ENCODE results near the gene WDR31. TPM values are rescaled to one million over a fixed set of nuclear protein-coding genes. Genes with fewer than 3 reads are reported as not detected.

WDR31 gene
- polyA plus RNA-seq, 1 experiment: 0.97 TPM

GRCh38 chr9:113281356-113281755 lies 58.7 kb downstream of the WDR31 start:
- no peak overlapping the region for H3K4me3 ChIP-seq (ENCODE audit: low read depth, low read length)
- no peaks in the 10 kb centered on the region for H3K27me3 ChIP-seq (ENCODE audit: control insufficient read depth, insufficient read depth, low read length)
- ChIA-PET POLR2A (no interaction called here), CTCF (no interaction called here)
- H3K9me3 ChIP-seq (ENCODE audit: control insufficient read depth, insufficient read depth, low read length): no peaks in the 10 kb centered on the region
- no peak overlapping the region for H3K27ac ChIP-seq (ENCODE audit: low read depth, low read length)
- DNase-seq (ENCODE audit: low read depth, low spot score): no peak
- no peak for TF ChIP-seq CTCF (IDR thresholded peaks at IDR 0.05; ENCODE audit: low read depth, low read length)

GRCh38 chr9:113278840-113279239 lies 61.2 kb downstream of the WDR31 start:
- POLR2A ChIA-PET: no interaction called here
- CTCF ChIA-PET: no interaction called here
- no peak for DNase-seq (ENCODE audit: low read depth, low spot score)
- Histone ChIP-seq H3K27ac (ENCODE audit: low read depth, low read length) (no peak overlapping the region), H3K4me3 (ENCODE audit: low read depth, low read length) (no peak overlapping the region), H3K27me3 (ENCODE audit: control insufficient read depth, insufficient read depth, low read length) (no peaks in the 10 kb centered on the region), H3K9me3 (ENCODE audit: control insufficient read depth, insufficient read depth, low read length) (no peaks in the 10 kb centered on the region; the same call in 1 of the 2 replicates)
- TF ChIP-seq CTCF (IDR thresholded peaks at IDR 0.05; ENCODE audit: low read depth, low read length): no peak

GRCh38 chr9:113275157-113276131 lies 64.6 kb downstream of the WDR31 start, which contains the start of the genes CDC26 and PRPF4:
Gene CDC26 (minus strand): TSS chr9:113275572. CDS start chr9:113272507, 3,065 bp downstream.
Gene PRPF4 (plus strand): TSS chr9:113275658. CDS start chr9:113275744, 86 bp downstream.
- H3K9me3 ChIP-seq (ENCODE audit: control insufficient read depth, insufficient read depth, low read length): no peaks in the 10 kb centered on the region; the same call in 1 of the 2 replicates
- CTCF ChIA-PET: interaction anchor here (0.6 to 4.4 kb wide), 31 partner anchors 10 to 383 kb away, joined by 3 to 40 read pairs (median 5); partner anchors contain the start of genes ALAD, C9orf43, POLE3 and WDR31
- DNase-seq (ENCODE audit: low read depth, low spot score): peak; percentile 96
- peak within 1 kb of the TSS; percentile 98 for H3K4me3 ChIP-seq (ENCODE audit: low read depth, low read length)
- no peak for TF ChIP-seq CTCF (IDR thresholded peaks at IDR 0.05; ENCODE audit: low read depth, low read length)
- H3K27ac ChIP-seq (ENCODE audit: low read depth, low read length): peak within 1 kb of the TSS; percentile 94
- POLR2A ChIA-PET: interaction anchor here (0.5 to 2.5 kb wide), 12 partner anchors 12 to 382 kb away, joined by 3 to 16 read pairs (median 4); partner anchors contain the start of genes ALAD, C9orf43, FKBP15 and HDHD3
- H3K27me3 ChIP-seq (ENCODE audit: control insufficient read depth, insufficient read depth, low read length): no peaks in the 10 kb centered on the region

GRCh38 chr9:113274474-113275156 lies 65.5 kb downstream of the WDR31 start:
- H3K27me3 ChIP-seq (ENCODE audit: control insufficient read depth, insufficient read depth, low read length): no peaks in the 10 kb centered on the region
- H3K27ac ChIP-seq (ENCODE audit: low read depth, low read length): peak overlapping the region; percentile 94
- H3K4me3 ChIP-seq (ENCODE audit: low read depth, low read length): peak overlapping the region; percentile 98
- H3K9me3 ChIP-seq (ENCODE audit: control insufficient read depth, insufficient read depth, low read length): no peaks in the 10 kb centered on the region; the same call in 1 of the 2 replicates
- DNase-seq (ENCODE audit: low read depth, low spot score): no peak
- peak; percentile 65 for TF ChIP-seq CTCF (IDR thresholded peaks at IDR 0.05; ENCODE audit: low read depth, low read length)
- ChIA-PET CTCF (interaction anchor here (0.6 to 4.4 kb wide), 32 partner anchors 9 to 384 kb away, joined by 3 to 40 read pairs (median 5); partner anchors contain the start of genes ALAD, C9orf43, POLE3 and WDR31), POLR2A (interaction anchor here (0.6 to 2.5 kb wide), 10 partner anchors 36 to 383 kb away, joined by 3 to 16 read pairs (median 4); partner anchors contain the start of genes ALAD, C9orf43, FKBP15 and HDHD3)

All from AG04450 (cell line).